Vagina (tissue), 2 donors: ENCODE data around the gene SREBF2. TPM values are rescaled to one million over a fixed set of nuclear protein-coding genes. Genes with fewer than 3 reads are reported as not detected.

Experiments used
- DNase-seq, 2 donors: peaks; one replicate each; pipeline ENCODE4 v3.0.0-alpha.2; 2017; ENCODE audit errors: extremely low spot score in 2 of 2
- H3K27ac ChIP-seq: fragments of 200-600 bp; sonication (generic); one replicate; pipeline ENCODE4 v1.5.1; 2019
- H3K27me3 ChIP-seq: fragments of 200-600 bp; sonication (generic); one replicate; pipeline ENCODE4 v1.5.1; 2019
- H3K36me3 ChIP-seq, 2 donors: fragments of 200-600 bp; sonication (generic); one replicate each; pipeline ENCODE4 v1.5.1; 2017 to 2019
- H3K4me1 ChIP-seq: fragments of 200-600 bp; sonication (generic); one replicate; pipeline ENCODE4 v1.5.1; 2019
- H3K4me3 ChIP-seq, 2 donors: fragments of 200-600 bp; sonication (generic); 1 replicate in 1 of 2; 2 replicates in 1 of 2; pipeline ENCODE4 v1.5.1; 2016 to 2019
- H3K9me3 ChIP-seq: fragments of 200-600 bp; sonication (generic); one replicate; pipeline ENCODE4 v1.5.1; 2019
- POLR2A ChIP-seq, 2 donors: fragments of 450-650 bp; IDR thresholded peaks; one replicate each; pipeline ENCODE4 v1.6.1; 2017; ENCODE audit warnings: antibody characterized with exemption in 2 of 2, mild to moderate bottlenecking in 2 of 2, moderate library complexity in 2 of 2
- POLR2AphosphoS5 ChIP-seq, 2 donors: sonication (generic); formaldehyde crosslinking; IDR thresholded peaks; one replicate each; pipeline ENCODE4 v1.9.0; 2017; ENCODE audit warnings: antibody characterized with exemption in 2 of 2, mild to moderate bottlenecking in 2 of 2, low read depth in 1 of 2; ENCODE audit not compliant: insufficient read depth in 1 of 2
- intact Hi-C: fragments of 100-400 bp; cut with DNase I; formaldehyde crosslinking; loops from one replicate; pipeline ENCODE4 v1.15.1; 2023
- total RNA-seq: library from RNA; depleted of rRNA; stranded (reverse); fragments of >200 nt; gene quantifications from one replicate; pipeline ENCODE4 v1.2.3, GENCODE V29; 2016
- TF ChIP-seq, protein P1 (sequence below), 3 experiments: fragments of 450-650 bp in 2 of 3; fragments of 200-600 bp in 1 of 3; sonication (generic) in 1 of 3; IDR thresholded peaks; one replicate each; pipeline ENCODE4 v1.5.1; 2017 to 2019; ENCODE audit warnings: antibody characterized with exemption in 3 of 3, mild to moderate bottlenecking in 2 of 3, moderate library complexity in 2 of 3

The SREBF2 gene
- total RNA-seq, 1 donor from 2014 or later, result 98.0 TPM

- H3K36me3 ChIP-seq, result no peaks in the 10 kb centered on the region
- no peaks in the 10 kb centered on the region for H3K9me3 ChIP-seq
- intact Hi-C loops, result no loop called here
- peak within 1 kb of the TSS; percentile 88 for H3K27ac ChIP-seq
- peaks cover 23% of the 10 kb centered on the region for H3K4me1 ChIP-seq
- no peaks in the 10 kb centered on the region for H3K27me3 ChIP-seq
- DNase-seq, result no peak
- TF ChIP-seq, protein P1, sequence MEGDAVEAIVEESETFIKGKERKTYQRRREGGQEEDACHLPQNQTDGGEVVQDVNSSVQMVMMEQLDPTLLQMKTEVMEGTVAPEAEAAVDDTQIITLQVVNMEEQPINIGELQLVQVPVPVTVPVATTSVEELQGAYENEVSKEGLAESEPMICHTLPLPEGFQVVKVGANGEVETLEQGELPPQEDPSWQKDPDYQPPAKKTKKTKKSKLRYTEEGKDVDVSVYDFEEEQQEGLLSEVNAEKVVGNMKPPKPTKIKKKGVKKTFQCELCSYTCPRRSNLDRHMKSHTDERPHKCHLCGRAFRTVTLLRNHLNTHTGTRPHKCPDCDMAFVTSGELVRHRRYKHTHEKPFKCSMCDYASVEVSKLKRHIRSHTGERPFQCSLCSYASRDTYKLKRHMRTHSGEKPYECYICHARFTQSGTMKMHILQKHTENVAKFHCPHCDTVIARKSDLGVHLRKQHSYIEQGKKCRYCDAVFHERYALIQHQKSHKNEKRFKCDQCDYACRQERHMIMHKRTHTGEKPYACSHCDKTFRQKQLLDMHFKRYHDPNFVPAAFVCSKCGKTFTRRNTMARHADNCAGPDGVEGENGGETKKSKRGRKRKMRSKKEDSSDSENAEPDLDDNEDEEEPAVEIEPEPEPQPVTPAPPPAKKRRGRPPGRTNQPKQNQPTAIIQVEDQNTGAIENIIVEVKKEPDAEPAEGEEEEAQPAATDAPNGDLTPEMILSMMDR (IDR thresholded peaks at IDR 0.05), result peak in 1 of 3 experiments; percentile 13
- TF ChIP-seq POLR2AphosphoS5 (IDR thresholded peaks at IDR 0.05; ENCODE audit: insufficient read depth in 1 of 2, low read depth in 1 of 2), result peak; percentile 39 to 91
- TF ChIP-seq POLR2A (IDR thresholded peaks at IDR 0.05), result no peak
- peak within 1 kb of the TSS; percentile 76 to 85 for H3K4me3 ChIP-seq
These were observed 32.4 kb upstream of the SREBF2 start, which contains the start of gene CCDC134 for GRCh38 chr22:41800348-41801146. TSS of gene CCDC134 (plus strand) at chr22:41800679. CDS start at chr22:41808891, 8,212 bp downstream.

- DNase-seq, result no peak
- TF ChIP-seq, protein P1 (IDR thresholded peaks at IDR 0.05), result no peak
- TF ChIP-seq POLR2A (IDR thresholded peaks at IDR 0.05) (no peak), POLR2AphosphoS5 (IDR thresholded peaks at IDR 0.05; ENCODE audit: insufficient read depth in 1 of 2, low read depth in 1 of 2) (no peak)
- peak overlapping the region; percentile 76 to 85 for H3K4me3 ChIP-seq
- intact Hi-C loops, result no loop called here
- no peaks in the 10 kb centered on the region for H3K36me3 ChIP-seq
- H3K27ac ChIP-seq, result peak overlapping the region; percentile 88
- H3K4me1 ChIP-seq, result peaks cover 23% of the 10 kb centered on the region
- no peaks in the 10 kb centered on the region for H3K9me3 ChIP-seq
- H3K27me3 ChIP-seq, result no peaks in the 10 kb centered on the region
These were observed 31.6 kb upstream of the SREBF2 start for GRCh38 chr22:41801147-41801819.

- Histone ChIP-seq H3K36me3 (no peaks in the 10 kb centered on the region), H3K9me3 (no peaks in the 10 kb centered on the region), H3K27ac (no peak overlapping the region), H3K4me3 (no peak overlapping the region), H3K27me3 (no peaks in the 10 kb centered on the region), H3K4me1 (peaks cover 23% of the 10 kb centered on the region)
- no peak for DNase-seq
- TF ChIP-seq, protein P1 (IDR thresholded peaks at IDR 0.05), result no peak
- TF ChIP-seq POLR2AphosphoS5 (IDR thresholded peaks at IDR 0.05; ENCODE audit: insufficient read depth in 1 of 2, low read depth in 1 of 2) (no peak), POLR2A (IDR thresholded peaks at IDR 0.05) (no peak)
- intact Hi-C loops, result no loop called here
These were observed 31.0 kb upstream of the SREBF2 start for GRCh38 chr22:41801886-41802285.

GRCh38 chr22:41805639-41806038 is 27.3 kb upstream of the SREBF2 start:
- TF ChIP-seq POLR2A (IDR thresholded peaks at IDR 0.05) (no peak), POLR2AphosphoS5 (IDR thresholded peaks at IDR 0.05; ENCODE audit: insufficient read depth in 1 of 2, low read depth in 1 of 2) (no peak)
- TF ChIP-seq, protein P1 (IDR thresholded peaks at IDR 0.05), result no peak
- H3K27ac ChIP-seq, result no peak overlapping the region
- intact Hi-C loops, result no loop called here

More at GRCh38 chr22:41805639-41806038, 27.3 kb upstream of the SREBF2 start:
- no peak for DNase-seq
- Histone ChIP-seq H3K36me3 (no peaks in the 10 kb centered on the region), H3K4me3 (no peak overlapping the region), H3K27me3 (no peaks in the 10 kb centered on the region), H3K9me3 (no peaks in the 10 kb centered on the region), H3K4me1 (peaks cover 13% of the 10 kb centered on the region)
